Erythroblast (primary cell): ENCODE data around the gene CAPS.

Experiments used
- GATA1 ChIP-seq: IDR thresholded peaks from 2 replicates; pipeline ENCODE4 v1.6.1; 2011; ENCODE audit warnings: low read depth, mild to moderate bottlenecking, control low read depth, low read length, moderate library complexity
- POLR2A ChIP-seq: IDR thresholded peaks from 2 replicates; pipeline ENCODE4 v1.6.1; 2011; ENCODE audit warnings: mild to moderate bottlenecking, low read length

DNA sequence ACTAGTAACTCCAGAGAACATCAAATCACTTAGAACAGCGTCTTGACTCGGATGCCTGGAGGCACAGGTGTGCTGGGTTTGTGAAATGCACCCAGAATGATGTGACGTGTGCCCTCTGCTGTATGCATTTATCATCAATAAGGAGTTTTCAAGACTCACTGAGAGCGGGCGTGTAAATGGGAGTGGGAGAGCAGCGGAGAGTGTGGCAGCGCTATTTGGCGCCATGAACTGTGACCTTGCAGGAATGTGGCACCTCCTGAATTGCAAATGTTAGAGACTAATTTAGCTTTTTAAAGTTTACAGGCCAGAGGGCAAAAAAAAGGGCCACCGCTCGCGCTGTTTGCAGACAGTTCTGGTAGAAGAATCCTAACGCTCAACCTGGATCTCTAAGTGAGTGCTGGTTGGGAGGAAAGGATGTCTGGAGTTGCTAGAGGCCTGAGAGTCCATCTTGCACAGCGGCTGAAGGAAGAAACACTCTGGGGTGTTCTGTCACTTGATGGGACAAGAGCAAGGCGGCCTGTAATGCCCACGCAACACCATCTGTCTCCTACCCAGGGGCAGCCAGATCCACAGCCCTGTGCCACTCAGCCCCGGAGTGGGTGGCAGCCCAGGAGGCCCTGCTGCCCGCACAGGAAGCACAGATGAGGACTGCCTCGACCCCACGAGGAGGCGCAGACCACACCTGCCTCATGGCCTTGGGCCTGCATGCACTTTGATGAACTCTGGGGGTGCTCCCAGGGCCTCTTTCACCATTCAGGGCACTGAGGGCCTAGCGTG is 44.2 kb downstream of the CAPS start:
- TF ChIP-seq POLR2A (no peak), GATA1 (no peak)
